ENCODE results near the gene FEZ2. TPM values are rescaled to one million over a fixed set of nuclear protein-coding genes. Genes with fewer than 3 reads are reported as not detected.

Gene FEZ2
- total and polyA plus RNA-seq, 2 of the 8 experiments (the other 6 are each of a cell fraction or from before 2014, with no cell fraction given), result 7.5 to 16.4 TPM

DNA sequence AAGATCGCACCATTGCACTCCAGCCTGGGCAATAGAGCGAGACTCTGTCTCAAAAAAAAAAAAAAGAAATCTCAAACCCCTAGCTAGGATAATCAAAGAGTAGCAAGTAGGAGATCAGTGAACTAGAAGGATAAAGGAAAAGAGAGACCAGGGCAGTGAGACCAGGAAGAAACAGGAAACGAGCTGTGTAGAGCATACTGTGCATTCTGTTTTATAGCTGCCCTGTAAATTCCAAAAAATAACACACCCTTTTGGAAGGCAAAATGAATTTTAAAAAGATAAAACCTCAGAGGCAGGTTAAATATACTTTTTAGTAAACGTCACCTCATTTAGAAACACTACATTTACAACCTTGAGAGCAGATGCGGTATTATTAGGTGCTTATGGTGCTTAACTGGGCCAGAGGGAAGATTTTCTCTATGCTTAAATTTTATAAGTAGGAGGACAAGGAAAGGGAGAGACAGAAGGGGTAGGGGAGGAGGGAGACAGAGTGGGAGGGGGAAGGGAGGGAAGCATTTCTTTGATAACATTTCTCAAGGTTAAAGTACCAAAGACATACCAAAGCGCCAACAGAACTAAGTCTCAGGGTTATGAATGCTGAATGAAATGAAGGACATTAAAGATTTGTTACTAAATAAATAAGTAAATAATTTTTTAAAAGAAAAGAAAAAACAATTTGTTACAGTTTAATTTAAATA lies 30.1 kb downstream of the FEZ2 start:
- WGBS, 2 experiments (ENCODE audit: extremely low coverage in 1 of 2, insufficient coverage in 1 of 2, insufficient read length in 1 of 2, insufficient replicate concordance in 2 of 2, low coverage in 1 of 2, low lambda C conversion rate in 2 of 2, missing lambda C conversion rate in 1 of 2), result 90% methylated on average over 4 of the region's 6 CpGs; no CpG with 5 or more reads in 1 of the 2 experiments
- no peak overlapping the region for H3K4me2 ChIP-seq (ENCODE audit: insufficient read depth in 1 of 2, low read depth in 2 of 2, low read length in 2 of 2)
- H3K27ac ChIP-seq (ENCODE audit: low read depth, low read length), result no peak overlapping the region
- CTCF ChIA-PET (ENCODE audit: partially characterized antibody), result interaction anchor here (1.3 to 1.7 kb wide), 3 partner anchors 97 to 218 kb away, joined by 3 to 7 read pairs (median 6); no protein-coding TSS in a partner anchor
- no peak overlapping the region for H3K4me3 ChIP-seq (ENCODE audit: extremely low read depth in 1 of 4, insufficient read depth in 2 of 4, low read depth in 3 of 4, low read length in 4 of 4)
- H3K18ac ChIP-seq (ENCODE audit: extremely low read depth, low read length), result no peak overlapping the region
- DNase-seq (ENCODE audit: low read depth in 1 of 2, low spot score in 2 of 2), result no peak
- H3K23me2 ChIP-seq (ENCODE audit: low read depth, low read length), result no peaks in the 10 kb centered on the region
- 0 out of 4 replicates have a peak, but pooled peaks cover 0 to 2% of the 10 kb centered on the region in 2 experiments for H3K79me2 ChIP-seq (ENCODE audit: control insufficient read depth in 1 of 2, insufficient read depth in 2 of 2, low read length in 2 of 2)
- H3K79me1 ChIP-seq (ENCODE audit: low read depth, low read length), result peaks cover 3% of the 10 kb centered on the region; the same call in 1 of the 2 replicates
- H2BK15ac ChIP-seq (ENCODE audit: low read length), result no peak overlapping the region
- H4K20me1 ChIP-seq (replicated peaks in 1 of 2; ENCODE audit: control insufficient read depth in 1 of 2, insufficient read depth in 2 of 2, low read length in 2 of 2), result no peaks in the 10 kb centered on the region
- H3K14ac ChIP-seq (ENCODE audit: insufficient read length), result no peak overlapping the region
- no peak overlapping the region for H3K56ac ChIP-seq (replicated peaks; ENCODE audit: insufficient read length, low read depth, low read length)
- no peak overlapping the region for H2BK20ac ChIP-seq (ENCODE audit: low read length)
- H2BK12ac ChIP-seq (ENCODE audit: low read depth, low read length), result no peak overlapping the region
- FAIRE-seq, result no peak
- no peaks in the 10 kb centered on the region for H3K27me3 ChIP-seq (replicated peaks in 1 of 4; ENCODE audit: control insufficient read depth in 3 of 4, extremely low read depth in 1 of 4, insufficient read depth in 3 of 4, low read length in 3 of 4)
- H3K23ac ChIP-seq (ENCODE audit: insufficient read length), result no peak overlapping the region
- no peak overlapping the region for H2BK5ac ChIP-seq (ENCODE audit: low read depth, low read length)
- no peak overlapping the region for H3K9ac ChIP-seq (replicated peaks in 1 of 4; ENCODE audit: extremely low read depth in 1 of 4, low read depth in 3 of 4, low read length in 3 of 4)
- no peaks in the 10 kb centered on the region for H3K36me3 ChIP-seq (ENCODE audit: control insufficient read depth in 2 of 4, insufficient read depth in 4 of 4, low read length in 3 of 4)
- H4K91ac ChIP-seq (replicated peaks; ENCODE audit: insufficient read length, low read length), result no peak overlapping the region
- H2BK120ac ChIP-seq (replicated peaks; ENCODE audit: low read depth, low read length), result no peak overlapping the region
- no peaks in the 10 kb centered on the region for H3K9me3 ChIP-seq (ENCODE audit: insufficient read depth in 2 of 2, low read depth in 1 of 2, low read length in 1 of 2)
- peaks cover 0 to 3% (median 1%) of the 10 kb centered on the region in 4 experiments; a peak in 2 of 7 replicates for H3K4me1 ChIP-seq (replicated peaks in 1 of 4; ENCODE audit: control insufficient read depth in 3 of 4, insufficient read depth in 4 of 4, low read length in 3 of 4)
- no peak overlapping the region for H4K5ac ChIP-seq (ENCODE audit: insufficient read length, low read depth, low read length)
- H2AK5ac ChIP-seq (ENCODE audit: low read depth, low read length), result no peak overlapping the region
- H4K8ac ChIP-seq (ENCODE audit: extremely low read depth, insufficient read depth, low read length), result no peak overlapping the region
- no peak overlapping the region for H3K4ac ChIP-seq (replicated peaks; ENCODE audit: insufficient read length, low read depth, low read length)
- H2AFZ ChIP-seq (ENCODE audit: low read length), result no peak overlapping the region
- POLR2A ChIA-PET (ENCODE audit: partially characterized antibody), result no interaction called here
- TF ChIP-seq CTBP2 (IDR thresholded peaks at IDR 0.05; ENCODE audit: borderline replicate concordance, insufficient read depth, insufficient read length, low read length), result no peak
- TF ChIP-seq CBX5 (IDR thresholded peaks at IDR 0.05; ENCODE audit: low read depth, low read length), result no peak
- no peak for TF ChIP-seq POLR2A (IDR thresholded peaks at IDR 0.05; ENCODE audit: control extremely low read depth in 1 of 2, low read depth in 2 of 2, low read length in 2 of 2)
- TF ChIP-seq NRF1 (IDR thresholded peaks at IDR 0.05; ENCODE audit: low read depth, low read length), result no peak
- no peak for TF ChIP-seq FOSL1 (IDR thresholded peaks at IDR 0.05; ENCODE audit: insufficient read depth, low read depth, low read length)
- TF ChIP-seq MAX (IDR thresholded peaks at IDR 0.05), result no peak
- no peak for TF ChIP-seq TBP (IDR thresholded peaks at IDR 0.05; ENCODE audit: low read depth, low read length)
- TF ChIP-seq EP300 (IDR thresholded peaks at IDR 0.05; ENCODE audit: borderline replicate concordance in 1 of 2, low read depth in 2 of 2, low read length in 2 of 2), result no peak
- TF ChIP-seq TAF7 (optimal IDR thresholded peaks at IDR 0.05; ENCODE audit: borderline replicate concordance, low read depth, low read length), result no peak
- TF ChIP-seq BACH1 (IDR thresholded peaks at IDR 0.05; ENCODE audit: low read length), result no peak
- TF ChIP-seq, protein P1, sequence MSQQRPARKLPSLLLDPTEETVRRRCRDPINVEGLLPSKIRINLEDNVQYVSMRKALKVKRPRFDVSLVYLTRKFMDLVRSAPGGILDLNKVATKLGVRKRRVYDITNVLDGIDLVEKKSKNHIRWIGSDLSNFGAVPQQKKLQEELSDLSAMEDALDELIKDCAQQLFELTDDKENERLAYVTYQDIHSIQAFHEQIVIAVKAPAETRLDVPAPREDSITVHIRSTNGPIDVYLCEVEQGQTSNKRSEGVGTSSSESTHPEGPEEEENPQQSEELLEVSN (IDR thresholded peaks at IDR 0.05), result no peak
- no peak for TF ChIP-seq HDAC6 (IDR thresholded peaks at IDR 0.05; ENCODE audit: low read depth, low read length)
- no peak for TF ChIP-seq CREB1 (IDR thresholded peaks at IDR 0.05)
